ENCODE measurements around the gene MYO10. TPM values are rescaled to one million over a fixed set of nuclear protein-coding genes. Genes with fewer than 3 reads are reported as not detected.

The MYO10 gene
- total and polyA plus RNA-seq, 8 donors, result 32.6 to 71.5 (median 65.0) TPM

GRCh38 chr5:16931334-16932110, 4.6 kb downstream of the MYO10 start:
- Histone ChIP-seq H3K9me3 (no peaks in the 10 kb centered on the region), H3K4me3 (no peak overlapping the region), H3K27me3 (peaks cover 0 to 37% of the 10 kb centered on the region in 2 donors), H3K36me3 (no peaks in the 10 kb centered on the region), H3K4me1 (peaks cover 30 to 48% of the 10 kb centered on the region in 2 donors), H3K27ac (peak overlapping the region; percentile 40 to 46)
- DNase-seq (peak in 2 of 4 donors; percentile 67 to 85), ATAC-seq (peak; percentile 60)
- TF ChIP-seq CTCF (IDR thresholded peaks at IDR 0.05), result no peak
- intact Hi-C loops (cut with DNase I), result loop anchor here in 1 of 2 donors (10.0 kb wide), 1 partner anchor 137 kb away; no protein-coding TSS in a partner anchor

GRCh38 chr5:16930496-16930895, 5.6 kb downstream of the MYO10 start:
- ATAC-seq, result no peak

GRCh38 chr5:16929831-16930230, 6.3 kb downstream of the MYO10 start:
- Histone ChIP-seq H3K4me1 (peaks cover 30 to 41% of the 10 kb centered on the region in 2 donors), H3K27me3 (peaks cover 0 to 21% of the 10 kb centered on the region in 2 donors), H3K36me3 (no peaks in the 10 kb centered on the region), H3K4me3 (no peak overlapping the region), H3K27ac (no peak overlapping the region), H3K9me3 (no peaks in the 10 kb centered on the region)
- no peak for TF ChIP-seq CTCF (IDR thresholded peaks at IDR 0.05)
- DNase-seq, result peak in 1 of 4 donors; percentile 28
- ATAC-seq, result no peak
- intact Hi-C loops (cut with DNase I), result loop anchor here in 1 of 2 donors (10.0 kb wide), 1 partner anchor 135 kb away; no protein-coding TSS in a partner anchor

More at GRCh38 chr5:16930496-16930895, 5.6 kb downstream of the MYO10 start:
- intact Hi-C loops (cut with DNase I), result loop anchor here in 1 of 2 donors (10.0 kb wide), 1 partner anchor 136 kb away; no protein-coding TSS in a partner anchor
- no peak overlapping the region for H3K4me3 ChIP-seq
- H3K27me3 ChIP-seq, result peaks cover 0 to 27% of the 10 kb centered on the region in 2 donors
- H3K4me1 ChIP-seq, result peaks cover 30 to 48% of the 10 kb centered on the region in 2 donors
- no peaks in the 10 kb centered on the region for H3K36me3 ChIP-seq
- H3K9me3 ChIP-seq, result no peaks in the 10 kb centered on the region
- no peak for TF ChIP-seq CTCF (IDR thresholded peaks at IDR 0.05)
- no peak for DNase-seq
- H3K27ac ChIP-seq, result peak overlapping the region in 1 of 2 donors; percentile 20

- ATAC-seq (no peak), DNase-seq (no peak)
- no peak for TF ChIP-seq CTCF (IDR thresholded peaks at IDR 0.05)
- H3K4me3 ChIP-seq, result no peak overlapping the region
- no peaks in the 10 kb centered on the region for H3K36me3 ChIP-seq
- no peak overlapping the region for H3K27ac ChIP-seq
- peaks cover 0 to 16% of the 10 kb centered on the region in 2 donors for H3K27me3 ChIP-seq
- peaks cover 30 to 37% of the 10 kb centered on the region in 2 donors for H3K4me1 ChIP-seq
- intact Hi-C loops (cut with DNase I), result no loop called here
- no peaks in the 10 kb centered on the region for H3K9me3 ChIP-seq
Observed at GRCh38 chr5:16929347-16929746, 6.7 kb downstream of the MYO10 start.

GRCh38 chr5:16927613-16928012, 8.5 kb downstream of the MYO10 start:
- peaks cover 19 to 25% of the 10 kb centered on the region in 2 donors for H3K4me1 ChIP-seq
- H3K4me3 ChIP-seq, result no peak overlapping the region
- no peak overlapping the region for H3K27ac ChIP-seq
- no peak for TF ChIP-seq CTCF (IDR thresholded peaks at IDR 0.05)
- intact Hi-C loops (cut with DNase I), result no loop called here
- H3K27me3 ChIP-seq, result peaks cover 0 to under 1% of the 10 kb centered on the region in 2 donors
- no peaks in the 10 kb centered on the region for H3K9me3 ChIP-seq
- H3K36me3 ChIP-seq, result no peaks in the 10 kb centered on the region
- ATAC-seq (no peak), DNase-seq (no peak)

All from left lung (tissue), 10 donors.